GM12878 (cell line): Measurements from ENCODE around the gene SYNJ2. TPM values are rescaled to one million over a fixed set of nuclear protein-coding genes. Genes with fewer than 3 reads are reported as not detected.

Source experiments
- ATAC-seq: fragments of 200-7000 bp; cut with Tn5 transposase; 3 replicates; pipeline ENCODE4 v1.9.1; 2020; ENCODE audit warnings: mild to moderate bottlenecking, moderate library complexity
- BruUV-seq: library from RNA; stranded (reverse); fragments of 400-500 nt; replicated peaks from 2 replicates; lab custom pipeline; 2021; lab: Mats Ljungman, UMichigan
- CTCF ChIA-PET: fragments of 300-600 bp; sonication (Branson Sonifier 250); formaldehyde crosslinking; extraction: SDS; loops from one replicate; lab custom pipeline; 2021; ENCODE audit warnings: inconsistent platforms; lab: Yijun Ruan, JAX
- POLR2A ChIA-PET: fragments of 350-600 bp; formaldehyde crosslinking; extraction: SDS; loops from one replicate; lab custom pipeline; 2021; ENCODE audit warnings: inconsistent platforms; lab: Charles Lee
- RAD21 ChIA-PET: fragments of 300-600 bp; sonication (Branson Sonifier 250); formaldehyde crosslinking; loops from one replicate; lab custom pipeline; 2023; ENCODE audit warnings: antibody characterized with exemption; ENCODE audit not compliant: unreplicated experiment; lab: Charles Lee
- SMC1A ChIA-PET: fragments of 300-600 bp; sonication (Branson Sonifier 250); formaldehyde crosslinking; loops from one replicate; lab custom pipeline; 2023; ENCODE audit not compliant: unreplicated experiment, uncharacterized antibody; lab: Charles Lee
- DNase-seq: peaks from one replicate; pipeline ENCODE4 v3.0.0-alpha.2; 2011; ENCODE audit warnings: low read depth, low spot score
- FAIRE-seq: peaks from 3 replicates; lab custom pipeline; 2011; peaks lifted over from hg19 to GRCh38; lab: Jason Lieb, UNC
- H2AFZ ChIP-seq: 2 replicates; pipeline ENCODE4 v1.6.0; 2011; ENCODE audit warnings: low read depth, low read length, control low read depth; ENCODE audit not compliant: control insufficient read depth
- H3K27ac ChIP-seq: 2 replicates; pipeline ENCODE4 v1.5.1; 2011; ENCODE audit warnings: control low read depth; ENCODE audit not compliant: control insufficient read depth, insufficient read depth
- H3K27me3 ChIP-seq, 2 experiments: replicated peaks in 1 of 2; 2 replicates each; pipeline versions ENCODE4 v1.6.0 to v1.6.1; 2011; ENCODE audit warnings: low read length in 1 of 2; ENCODE audit not compliant: control insufficient read depth in 2 of 2, insufficient read depth in 2 of 2
- H3K36me3 ChIP-seq, 2 experiments: 2 replicates each; pipeline ENCODE4 v1.5.1; 2011; ENCODE audit warnings: low read length in 1 of 2; ENCODE audit not compliant: control insufficient read depth in 2 of 2, insufficient read depth in 2 of 2
- H3K4me1 ChIP-seq: 2 replicates; pipeline ENCODE4 v1.6.1; 2011; ENCODE audit warnings: mild to moderate bottlenecking, low read length, moderate library complexity, mixed read lengths; ENCODE audit not compliant: control insufficient read depth, insufficient read depth
- H3K4me2 ChIP-seq: 2 replicates; pipeline ENCODE4 v1.6.0; 2011; ENCODE audit warnings: control low read depth; ENCODE audit not compliant: control insufficient read depth, insufficient read depth
- H3K4me3 ChIP-seq: fragments of 200-600 bp; sonication (generic); 2 replicates; pipeline ENCODE4 v1.5.1; 2016
- H3K79me2 ChIP-seq: 2 replicates; pipeline ENCODE4 v1.6.0; 2011; ENCODE audit warnings: low read length; ENCODE audit not compliant: control insufficient read depth, insufficient read depth
- H3K9ac ChIP-seq: 2 replicates; pipeline ENCODE4 v1.8.0; 2011; ENCODE audit warnings: low read length, control low read depth, mixed read lengths; ENCODE audit not compliant: control insufficient read depth, insufficient read depth
- H3K9me3 ChIP-seq: replicated peaks from 3 replicates; pipeline ENCODE4 v1.5.1; 2011; ENCODE audit warnings: mild to moderate bottlenecking, low read length; ENCODE audit not compliant: control insufficient read depth, insufficient read depth
- H4K20me1 ChIP-seq: 2 replicates; pipeline ENCODE4 v1.6.0; 2011; ENCODE audit not compliant: control insufficient read depth, insufficient read depth
- CREM ChIP-seq: IDR thresholded peaks from 2 replicates; pipeline ENCODE4 v1.6.1; 2014; ENCODE audit warnings: antibody characterized with exemption, low read depth
- ESRRA ChIP-seq: IDR thresholded peaks from 2 replicates; pipeline ENCODE4 v1.6.1; 2012; ENCODE audit warnings: mild to moderate bottlenecking, low read length, improper control_type of control experiment
- JUND ChIP-seq: IDR thresholded peaks from 2 replicates; pipeline ENCODE4 v1.6.1; 2012; ENCODE audit warnings: low read depth, mild to moderate bottlenecking, low read length, improper control_type of control experiment, moderate library complexity
- NFIC ChIP-seq: IDR thresholded peaks from 2 replicates; pipeline ENCODE4 v1.6.1; 2012; ENCODE audit warnings: low read depth, mild to moderate bottlenecking, inconsistent platforms, low read length, moderate library complexity
- STAT3 ChIP-seq: IDR thresholded peaks from 2 replicates; pipeline ENCODE4 v1.6.1; 2011; ENCODE audit warnings: low read depth, low read length, improper control_type of control experiment
- TBL1XR1 ChIP-seq: IDR thresholded peaks from 2 replicates; pipeline ENCODE4 v1.6.1; 2012; ENCODE audit warnings: low read depth, low read length, improper control_type of control experiment
- WGBS: methylation state at CpG from one replicate; pipeline ENCODE4 v1.1.6; 2016; ENCODE audit warnings: low lambda C conversion rate; ENCODE audit not compliant: insufficient replicate concordance, insufficient coverage; ENCODE audit errors: missing lambda C conversion rate; 5-methylcytosine and 5-hydroxymethylcytosine counted together
- in situ Hi-C: fragments of 300-500 bp; cut with MboI; formaldehyde crosslinking; loops from 9 replicates; pipeline ENCODE4 v1.14.3; 2018; ENCODE audit warnings: mixed read lengths
- intact Hi-C: fragments of 100-400 bp; cut with micrococcal nuclease; formaldehyde crosslinking; loops from one replicate; pipeline ENCODE4 v1.14.2; 2022; ENCODE audit not compliant: unreplicated experiment
- polyA plus RNA-seq, 11 experiments: library from polyadenylated mRNA; depleted of rRNA in 4 of 11; unstranded in 6 of 11; stranded (reverse) in 5 of 11; fragments of >200 nt; fragmentation: Nextera tagmentation in 4 of 11; fragmentation: Illumina TruSeq in 1 of 11; extraction: Ambion mirVana in 4 of 11; extraction: Trizol in 1 of 11; gene quantifications; 1 replicate in 1 of 11; 2 replicates in 10 of 11; pipeline versions ENCODE4 v1.2.1 to v1.2.3, GENCODE V29; 2011 to 2016; ENCODE audit warnings: inconsistent platforms in 2 of 11, missing spikeins in 2 of 11, low read depth in 1 of 11
- total RNA-seq, 4 experiments: library from RNA; depleted of rRNA in 3 of 4; stranded (reverse); fragments of >200 nt in 3 of 4; fragmentation: Illumina TruSeq in 1 of 4; extraction: Trizol in 1 of 4; gene quantifications; 2 replicates each; pipeline versions ENCODE4 v1.2.1 to v1.2.3, GENCODE V29; 2013 to 2021
- TF ChIP-seq, protein P1 (sequence below): fragments of 450-650 bp; IDR thresholded peaks from 2 replicates; pipeline ENCODE4 v1.6.1; 2017; ENCODE audit warnings: mild to moderate bottlenecking

Gene SYNJ2
- total and polyA plus RNA-seq, 10 of the 15 experiments (the other 5 are each of a cell fraction or from before 2014, with no cell fraction given) = 0.11 to 1.8 (median 0.57) TPM

DNA sequence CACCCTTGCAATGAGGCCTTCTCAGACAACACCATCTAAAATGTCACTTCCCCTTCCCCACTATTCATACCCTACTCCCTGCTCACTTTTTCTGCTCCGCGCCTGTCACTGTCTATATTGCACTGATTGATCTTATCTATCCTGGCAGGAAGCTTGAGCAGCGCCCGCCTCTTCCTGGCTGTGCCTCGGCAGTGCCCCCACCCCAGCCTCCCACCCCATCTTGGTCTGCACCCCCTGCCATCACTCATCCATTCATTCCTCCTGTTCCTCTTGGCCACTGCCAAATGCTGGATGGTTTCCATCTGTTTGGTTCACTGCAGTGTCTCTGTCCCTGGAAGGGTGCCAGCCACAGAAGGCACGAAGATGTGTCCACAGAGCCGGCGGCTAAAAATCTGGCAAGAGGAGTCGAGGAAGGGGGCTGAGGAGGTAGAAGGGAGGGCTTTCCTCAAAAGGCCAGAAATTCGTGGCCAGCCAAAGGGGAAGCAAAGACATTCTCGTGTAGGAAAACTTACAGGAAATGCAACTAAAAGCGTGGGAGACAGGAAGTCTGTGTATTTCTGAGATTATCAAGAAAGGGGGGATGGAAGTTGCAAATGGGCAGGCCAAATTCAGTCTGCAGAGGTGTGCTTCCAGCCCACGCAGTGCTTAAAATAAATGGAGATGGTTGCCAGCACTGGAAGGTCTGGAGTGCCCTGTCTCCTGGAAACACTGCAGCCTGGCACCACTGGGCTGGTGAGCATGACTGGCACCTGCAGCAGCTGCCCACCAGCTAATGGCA lies 27.6 kb downstream of the SYNJ2 start (continued):
- no peak for TF ChIP-seq STAT3
- no peak for TF ChIP-seq ESRRA

DNA sequence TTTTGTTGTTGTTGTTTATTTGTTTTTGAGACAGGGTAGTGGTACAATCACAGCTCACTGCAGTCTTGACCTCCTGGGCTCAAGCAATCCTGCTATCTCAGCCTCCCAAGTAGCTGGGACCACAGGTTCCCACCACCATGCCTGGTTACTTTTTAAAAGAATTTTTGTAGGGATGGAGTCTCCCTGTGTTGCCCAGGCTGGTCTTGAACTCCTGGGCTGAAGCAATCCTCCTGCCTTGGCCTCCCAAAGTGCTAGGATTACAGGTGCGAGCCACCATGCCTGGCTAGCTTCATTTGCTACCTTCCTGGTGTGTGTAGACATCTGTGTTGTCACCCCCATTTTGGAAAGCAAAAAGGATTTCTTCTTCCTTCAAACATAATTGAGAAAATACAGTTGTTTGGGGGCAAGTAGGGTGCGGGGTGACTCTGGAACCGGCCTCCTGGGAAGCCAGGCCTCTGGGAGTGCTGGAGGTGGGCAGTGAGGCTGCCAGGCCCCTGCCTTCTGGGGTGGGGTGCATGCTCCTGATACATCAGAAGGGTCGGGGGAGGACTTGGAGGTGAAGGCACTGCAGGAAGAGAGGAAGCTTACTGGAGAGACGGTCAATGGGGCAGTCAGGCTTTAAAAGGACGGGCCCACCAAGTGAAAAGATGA lies 28.4 kb downstream of the SYNJ2 start:
- FAIRE-seq = no peak
- peaks cover 7% of the 10 kb centered on the region for H3K79me2 ChIP-seq
- ATAC-seq = no peak
- in situ Hi-C loops = no loop called here
- 94% methylated on average over 6 of the region's 6 CpGs for WGBS
- peak overlapping the region; percentile 1; the same call in 1 of the 2 replicates for H3K27ac ChIP-seq
- no peaks in the 10 kb centered on the region for H3K36me3 ChIP-seq
- H3K9me3 ChIP-seq = no peaks in the 10 kb centered on the region; the same call in 2 of the 3 replicates
- ChIA-PET CTCF (interaction anchor here (0.6 kb wide), 1 partner anchor 503 kb away, joined by 4 read pairs; no protein-coding TSS in a partner anchor), SMC1A (no interaction called here), POLR2A (no interaction called here), RAD21 (interaction anchor here (0.5 to 1.5 kb wide), 2 partner anchors 21 to 1761 kb away, joined by 3 read pairs; no protein-coding TSS in a partner anchor)
- no peak overlapping the region for H3K4me3 ChIP-seq
- no peak overlapping the region for H3K9ac ChIP-seq
- no peaks in the 10 kb centered on the region for H3K27me3 ChIP-seq
- peak overlapping the region; percentile 49 for H3K4me2 ChIP-seq
- TF ChIP-seq JUND = no peak
- no peak for TF ChIP-seq STAT3
- TF ChIP-seq CREM = no peak
- TF ChIP-seq, protein P1, sequence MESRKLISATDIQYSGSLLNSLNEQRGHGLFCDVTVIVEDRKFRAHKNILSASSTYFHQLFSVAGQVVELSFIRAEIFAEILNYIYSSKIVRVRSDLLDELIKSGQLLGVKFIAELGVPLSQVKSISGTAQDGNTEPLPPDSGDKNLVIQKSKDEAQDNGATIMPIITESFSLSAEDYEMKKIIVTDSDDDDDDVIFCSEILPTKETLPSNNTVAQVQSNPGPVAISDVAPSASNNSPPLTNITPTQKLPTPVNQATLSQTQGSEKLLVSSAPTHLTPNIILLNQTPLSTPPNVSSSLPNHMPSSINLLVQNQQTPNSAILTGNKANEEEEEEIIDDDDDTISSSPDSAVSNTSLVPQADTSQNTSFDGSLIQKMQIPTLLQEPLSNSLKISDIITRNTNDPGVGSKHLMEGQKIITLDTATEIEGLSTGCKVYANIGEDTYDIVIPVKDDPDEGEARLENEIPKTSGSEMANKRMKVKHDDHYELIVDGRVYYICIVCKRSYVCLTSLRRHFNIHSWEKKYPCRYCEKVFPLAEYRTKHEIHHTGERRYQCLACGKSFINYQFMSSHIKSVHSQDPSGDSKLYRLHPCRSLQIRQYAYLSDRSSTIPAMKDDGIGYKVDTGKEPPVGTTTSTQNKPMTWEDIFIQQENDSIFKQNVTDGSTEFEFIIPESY = no peak
- TF ChIP-seq NFIC = no peak
- no peak for TF ChIP-seq TBL1XR1
- H2AFZ ChIP-seq = no peak overlapping the region
- intact Hi-C loops = no loop called here
- BruUV-seq = no TSS peak
- DNase-seq = no peak
- H4K20me1 ChIP-seq = no peaks in the 10 kb centered on the region
- peaks cover 46% of the 10 kb centered on the region for H3K4me1 ChIP-seq
